Esophagus muscularis mucosa (tissue), 2 donors: Measurements from ENCODE around the gene KIF12.

Experiments used
- POLR2A ChIP-seq: fragments of 450-650 bp; IDR thresholded peaks from one replicate; pipeline ENCODE4 v1.6.1; 2017; ENCODE audit warnings: antibody characterized with exemption, moderate library complexity, mild to moderate bottlenecking, low read depth
- POLR2AphosphoS5 ChIP-seq, 2 donors: sonication (generic); formaldehyde crosslinking; IDR thresholded peaks; one replicate each; pipeline ENCODE4 v1.6.1; 2017; ENCODE audit warnings: antibody characterized with exemption in 2 of 2

DNA sequence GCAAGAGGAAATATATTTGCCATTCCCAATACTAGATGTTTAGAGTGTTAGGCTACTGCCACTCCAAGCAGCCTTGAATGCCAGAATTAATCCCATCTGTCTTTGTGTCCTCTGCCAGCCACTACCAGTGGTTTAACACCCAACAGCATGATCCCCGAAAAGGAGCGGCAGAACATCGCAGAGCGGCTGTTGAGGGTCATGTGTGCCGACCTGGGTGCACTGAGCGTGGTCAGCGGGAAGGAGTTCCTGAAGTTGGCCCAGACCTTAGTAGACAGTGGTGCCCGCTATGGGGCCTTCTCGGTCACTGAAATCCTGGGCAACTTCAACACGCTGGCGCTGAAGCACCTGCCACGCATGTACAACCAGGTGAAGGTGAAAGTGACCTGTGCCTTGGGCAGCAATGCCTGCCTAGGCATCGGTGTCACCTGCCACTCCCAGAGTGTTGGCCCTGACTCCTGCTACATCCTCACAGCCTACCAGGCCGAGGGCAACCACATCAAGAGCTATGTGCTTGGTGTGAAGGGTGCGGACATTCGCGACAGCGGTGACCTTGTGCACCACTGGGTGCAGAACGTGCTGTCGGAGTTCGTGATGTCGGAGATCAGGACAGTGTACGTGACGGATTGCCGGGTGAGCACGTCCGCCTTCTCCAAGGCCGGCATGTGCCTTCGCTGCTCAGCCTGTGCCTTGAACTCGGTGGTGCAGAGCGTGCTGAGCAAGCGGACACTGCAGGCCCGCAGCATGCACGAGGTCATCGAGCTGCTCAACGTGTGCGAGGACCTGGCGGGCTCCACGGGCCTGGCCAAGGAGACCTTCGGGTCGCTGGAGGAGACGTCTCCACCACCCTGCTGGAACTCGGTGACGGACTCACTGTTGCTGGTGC lies 50.3 kb downstream of the KIF12 start:
- TF ChIP-seq POLR2A (no peak), POLR2AphosphoS5 (IDR thresholded peaks at IDR 0.05) (no peak)
